Hematopoietic multipotent progenitor cell treated with erythropoietin and hydrocortisone succinate and interleukin-3 and kit ligand, for 8 days (in vitro differentiated cells): ENCODE data around the gene CELA1.

Experiments
- DNase-seq: peaks from one replicate; pipeline ENCODE4 v3.0.0-alpha.2; 2015

The CELA1 gene

GRCh38 chr12:51374361-51374760, 27.9 kb upstream of the CELA1 start:
- DNase-seq = no peak

- no peak for DNase-seq
Observed at GRCh38 chr12:51373187-51373586, 26.7 kb upstream of the CELA1 start.

- DNase-seq = no peak
Observed at GRCh38 chr12:51372021-51372420, 25.5 kb upstream of the CELA1 start.

- DNase-seq = no peak
Observed at GRCh38 chr12:51371295-51371953, 24.9 kb upstream of the CELA1 start.

GRCh38 chr12:51370667-51371066, 24.2 kb upstream of the CELA1 start:
- DNase-seq = no peak

- DNase-seq = no peak
Observed at GRCh38 chr12:51369581-51369980, 23.1 kb upstream of the CELA1 start.

GRCh38 chr12:51368640-51369517, 22.4 kb upstream of the CELA1 start:
- peak; percentile 88 for DNase-seq

- no peak for DNase-seq
Observed at GRCh38 chr12:51365276-51365675, 18.8 kb upstream of the CELA1 start.

- DNase-seq = no peak
Observed at GRCh38 chr12:51364001-51364400, 17.5 kb upstream of the CELA1 start.

GRCh38 chr12:51362747-51363342, 16.4 kb upstream of the CELA1 start:
- peak; percentile 76 for DNase-seq

- no peak for DNase-seq
Observed at GRCh38 chr12:51362307-51362706, 15.8 kb upstream of the CELA1 start.

GRCh38 chr12:51361161-51362016, 14.9 kb upstream of the CELA1 start:
- DNase-seq = peak; percentile 52

- no peak for DNase-seq
Observed at GRCh38 chr12:51360315-51360714, 13.8 kb upstream of the CELA1 start.

- DNase-seq = no peak
Observed at GRCh38 chr12:51359851-51360250, 13.4 kb upstream of the CELA1 start.

- DNase-seq = no peak
Observed at GRCh38 chr12:51358496-51358895, 12.0 kb upstream of the CELA1 start.

- DNase-seq = no peak
Observed at GRCh38 chr12:51357374-51358047, 11.0 kb upstream of the CELA1 start.

- DNase-seq = peak; percentile 57
Observed at GRCh38 chr12:51351913-51352532, 5.5 kb upstream of the CELA1 start.

- no peak for DNase-seq
Observed at GRCh38 chr12:51349026-51349425, 2.5 kb upstream of the CELA1 start.

GRCh38 chr12:51348116-51348515, 1.6 kb upstream of the CELA1 start:
- no peak for DNase-seq

- DNase-seq = no peak
Observed at GRCh38 chr12:51345681-51346080, 798 bp downstream of the CELA1 start.

- no peak for DNase-seq
Observed at GRCh38 chr12:51343201-51343600, 3.3 kb downstream of the CELA1 start.

- no peak for DNase-seq
Observed at GRCh38 chr12:51342416-51342815, 4.1 kb downstream of the CELA1 start.
